Right atrium auricular region (tissue), 2 donors: ENCODE measurements around the gene NXNL1. TPM values are rescaled to one million over a fixed set of nuclear protein-coding genes. Genes with fewer than 3 reads are reported as not detected.

ENCODE experiments used
- DNase-seq: peaks from one replicate; pipeline ENCODE4 v3.0.0-alpha.2; 2019; ENCODE audit warnings: low spot score
- H3K27ac ChIP-seq, 2 donors: fragments of 200-600 bp; sonication (generic); 1 replicate in 1 of 2; 2 replicates in 1 of 2; pipeline ENCODE4 v1.5.1; 2016 to 2019
- H3K27me3 ChIP-seq, 2 donors: fragments of 200-600 bp; sonication (generic); one replicate each; pipeline versions ENCODE4 v1.5.1 to v1.6.0; 2017 to 2019
- H3K36me3 ChIP-seq: fragments of 200-600 bp; sonication (generic); one replicate; pipeline ENCODE4 v1.5.1; 2016
- H3K4me1 ChIP-seq, 2 donors: fragments of 200-600 bp; sonication (generic); one replicate each; pipeline versions ENCODE4 v1.5.1 to v1.6.0; 2017 to 2019
- H3K4me3 ChIP-seq, 2 donors: fragments of 200-600 bp; sonication (generic); 1 replicate in 1 of 2; 2 replicates in 1 of 2; pipeline ENCODE4 v1.5.1; 2017 to 2019; ENCODE audit warnings: mild to moderate bottlenecking in 1 of 2, moderate library complexity in 1 of 2
- H3K9me3 ChIP-seq, 2 donors: fragments of 200-600 bp; sonication (generic); one replicate each; pipeline ENCODE4 v1.5.1; 2019
- CTCF ChIP-seq, 2 donors: fragments of 200-600 bp; sonication (generic); IDR thresholded peaks; one replicate each; pipeline ENCODE4 v1.5.1; 2019; ENCODE audit warnings: antibody characterized with exemption in 2 of 2
- total RNA-seq, 2 donors: library from RNA; depleted of rRNA; stranded (reverse); fragments of >200 nt; gene quantifications; one replicate each; pipeline ENCODE4 v1.1.0, GENCODE V29; 2016

The NXNL1 gene
- total RNA-seq, 2 donors from 2014 or later, result not detected

GRCh38 chr19:17436874-17437267 is 23.9 kb downstream of the NXNL1 start:
- DNase-seq, result no peak
- H3K27me3 ChIP-seq, result no peaks in the 10 kb centered on the region
- no peaks in the 10 kb centered on the region for H3K9me3 ChIP-seq
- no peak overlapping the region for H3K27ac ChIP-seq
- no peaks in the 10 kb centered on the region for H3K36me3 ChIP-seq
- no peak for TF ChIP-seq CTCF (IDR thresholded peaks at IDR 0.05)
- no peak overlapping the region for H3K4me3 ChIP-seq
- no peaks in the 10 kb centered on the region for H3K4me1 ChIP-seq

- H3K36me3 ChIP-seq, result no peaks in the 10 kb centered on the region
- H3K4me3 ChIP-seq, result no peak overlapping the region
- no peak for TF ChIP-seq CTCF (IDR thresholded peaks at IDR 0.05)
- no peak overlapping the region for H3K27ac ChIP-seq
- H3K27me3 ChIP-seq, result no peaks in the 10 kb centered on the region
- DNase-seq, result no peak
- H3K4me1 ChIP-seq, result no peaks in the 10 kb centered on the region
- H3K9me3 ChIP-seq, result no peaks in the 10 kb centered on the region
Measured at GRCh38 chr19:17436094-17436873, 24.4 kb downstream of the NXNL1 start.

- Histone ChIP-seq H3K9me3 (no peaks in the 10 kb centered on the region), H3K4me1 (no peaks in the 10 kb centered on the region), H3K27me3 (no peaks in the 10 kb centered on the region), H3K27ac (no peak overlapping the region), H3K4me3 (no peak overlapping the region), H3K36me3 (no peaks in the 10 kb centered on the region)
- no peak for TF ChIP-seq CTCF (IDR thresholded peaks at IDR 0.05)
- DNase-seq, result no peak
Measured at GRCh38 chr19:17435218-17435617, 25.5 kb downstream of the NXNL1 start.

GRCh38 chr19:17431417-17431816 is 29.3 kb downstream of the NXNL1 start:
- DNase-seq, result no peak
- no peak for TF ChIP-seq CTCF (IDR thresholded peaks at IDR 0.05)
- no peak overlapping the region for H3K27ac ChIP-seq
- no peaks in the 10 kb centered on the region for H3K4me1 ChIP-seq
- no peaks in the 10 kb centered on the region for H3K9me3 ChIP-seq
- H3K4me3 ChIP-seq, result no peak overlapping the region
- H3K27me3 ChIP-seq, result no peaks in the 10 kb centered on the region
- no peaks in the 10 kb centered on the region for H3K36me3 ChIP-seq

GRCh38 chr19:17429641-17430113 is 31.0 kb downstream of the NXNL1 start:
- Histone ChIP-seq H3K4me3 (no peak overlapping the region), H3K36me3 (no peaks in the 10 kb centered on the region), H3K4me1 (peaks cover 0 to 6% of the 10 kb centered on the region in 2 donors), H3K9me3 (no peaks in the 10 kb centered on the region), H3K27me3 (no peaks in the 10 kb centered on the region), H3K27ac (no peak overlapping the region)
- no peak for TF ChIP-seq CTCF (IDR thresholded peaks at IDR 0.05)
- no peak for DNase-seq
